CD4-positive, alpha-beta memory T cell (primary cell): ENCODE results near the gene PRSS56. TPM values are rescaled to one million over a fixed set of nuclear protein-coding genes. Genes with fewer than 3 reads are reported as not detected.

ENCODE experiments used
- CTCF ChIA-PET: fragments of 350-600 bp; sonication (Branson Sonifier 250); formaldehyde crosslinking; loops from one replicate; lab custom pipeline; 2021; ENCODE audit warnings: inconsistent platforms; ENCODE audit not compliant: partially characterized antibody; lab: Charles Lee
- POLR2A ChIA-PET: fragments of 350-600 bp; sonication (Branson Sonifier 250); formaldehyde crosslinking; loops from one replicate; lab custom pipeline; 2021; ENCODE audit not compliant: partially characterized antibody; lab: Charles Lee
- DNase-seq, 5 donors: peaks; one replicate each; pipeline versions ENCODE4 v3.0.0 to v3.0.0-alpha.2; 2020 to 2022; ENCODE audit warnings: mixed read lengths in 1 of 5
- H3K27ac ChIP-seq: one replicate; pipeline ENCODE4 v1.7.0; 2013; ENCODE audit warnings: low read depth, low read length
- H3K27me3 ChIP-seq: 2 replicates; pipeline ENCODE4 v1.7.0; 2013; ENCODE audit warnings: mild to moderate bottlenecking, low read length, moderate library complexity; ENCODE audit not compliant: insufficient read depth
- H3K36me3 ChIP-seq: 2 replicates; pipeline ENCODE4 v1.7.0; 2013; ENCODE audit warnings: mild to moderate bottlenecking, low read length, moderate library complexity; ENCODE audit not compliant: insufficient read depth
- H3K4me1 ChIP-seq: 2 replicates; pipeline ENCODE4 v1.7.0; 2013; ENCODE audit warnings: mild to moderate bottlenecking, low read length, moderate library complexity; ENCODE audit not compliant: insufficient read depth
- H3K4me3 ChIP-seq, 2 donors: one replicate each; pipeline ENCODE4 v1.7.0; 2013; ENCODE audit warnings: low read length in 2 of 2, mild to moderate bottlenecking in 1 of 2
- H3K9me3 ChIP-seq, 2 donors: one replicate each; pipeline ENCODE4 v1.7.0; 2013; ENCODE audit warnings: low read length in 2 of 2, control low read depth in 1 of 2; ENCODE audit not compliant: control insufficient read depth in 1 of 2
- H3K27ac Mint-ChIP-seq, 7 donors: one replicate each; pipeline ENCODE4 v1.8.0; 2020 to 2021; ENCODE audit warnings: mixed read lengths in 7 of 7, mild to moderate bottlenecking in 6 of 7, inconsistent platforms in 3 of 7, moderate library complexity in 3 of 7
- H3K27me3 Mint-ChIP-seq, 2 donors: one replicate each; pipeline ENCODE4 v1.8.0; 2020 to 2021; ENCODE audit warnings: mixed read lengths in 2 of 2
- H3K36me3 Mint-ChIP-seq, 2 donors: one replicate each; pipeline ENCODE4 v1.8.0; 2020 to 2021; ENCODE audit warnings: mixed read lengths in 2 of 2, inconsistent platforms in 1 of 2, mild to moderate bottlenecking in 1 of 2
- H3K4me1 Mint-ChIP-seq, 4 donors: one replicate each; pipeline ENCODE4 v1.8.0; 2020 to 2021; ENCODE audit warnings: mixed read lengths in 4 of 4, mild to moderate bottlenecking in 1 of 4
- H3K4me3 Mint-ChIP-seq, 8 donors: one replicate each; pipeline ENCODE4 v1.8.0; 2020 to 2021; ENCODE audit warnings: mixed read lengths in 8 of 8, mild to moderate bottlenecking in 7 of 8, moderate library complexity in 6 of 8, inconsistent platforms in 3 of 8
- H3K9me3 Mint-ChIP-seq, 8 donors: one replicate each; pipeline ENCODE4 v1.8.0; 2020 to 2021; ENCODE audit warnings: mixed read lengths in 8 of 8, mild to moderate bottlenecking in 5 of 8, inconsistent platforms in 3 of 8, moderate library complexity in 1 of 8
- intact Hi-C: fragments of 100-400 bp; cut with micrococcal nuclease; formaldehyde crosslinking; loops from one replicate; pipeline ENCODE4 v1.15.1; 2023
- polyA plus RNA-seq, 2 donors: library from polyadenylated mRNA; unstranded; fragments of 300-500 nt; fragmentation: Illumina TruSeq; gene quantifications; one replicate each; pipeline ENCODE4 v1.2.3, GENCODE V29; 2021
- total RNA-seq, 2 experiments: library from RNA; stranded (reverse); gene quantifications; one replicate each; pipeline ENCODE4 v1.2.3, GENCODE V29; 2021

Gene PRSS56
- total and polyA plus RNA-seq, 4 experiments from 2014 or later, result not detected

DNA sequence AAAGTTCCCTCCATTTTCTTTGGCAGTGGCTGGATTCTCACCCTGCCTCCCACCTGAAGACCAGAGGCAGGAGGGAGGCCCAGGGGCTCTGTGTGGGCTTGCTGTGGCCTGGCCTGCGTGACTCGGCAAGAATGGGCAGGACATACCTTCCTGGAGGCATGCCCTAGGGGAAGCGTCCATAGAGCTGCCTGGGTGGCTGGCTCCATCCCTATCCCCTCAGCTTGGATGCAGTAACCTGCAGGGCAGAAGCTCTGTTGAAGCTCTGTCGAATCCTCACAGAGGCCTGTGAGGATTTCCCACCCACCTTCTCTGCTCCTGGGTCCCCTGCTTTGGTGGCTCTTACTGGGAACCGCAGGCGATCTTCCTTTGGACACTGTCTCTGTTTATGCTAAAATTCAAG lies 1.3 kb upstream of the PRSS56 start:
- POLR2A ChIA-PET, result no interaction called here
- DNase-seq, result no peak
- peaks cover 1 to 11% (median 5%) of the 10 kb centered on the region in 4 donors for H3K4me1 Mint-ChIP-seq
- H3K9me3 Mint-ChIP-seq, result no peaks in the 10 kb centered on the region
- CTCF ChIA-PET, result no interaction called here
- H3K27me3 ChIP-seq, result peaks cover 7% of the 10 kb centered on the region
- no peak overlapping the region for H3K4me3 Mint-ChIP-seq
- no peaks in the 10 kb centered on the region for H3K36me3 ChIP-seq
- no peaks in the 10 kb centered on the region for H3K36me3 Mint-ChIP-seq
- peaks cover 10 to 26% of the 10 kb centered on the region in 2 donors for H3K27me3 Mint-ChIP-seq
- no peak overlapping the region for H3K4me3 ChIP-seq
- H3K9me3 ChIP-seq, result no peaks in the 10 kb centered on the region
- H3K27ac ChIP-seq, result no peak overlapping the region
- no peak overlapping the region for H3K27ac Mint-ChIP-seq
- intact Hi-C loops, result no loop called here
- peaks cover 19% of the 10 kb centered on the region for H3K4me1 ChIP-seq

DNA sequence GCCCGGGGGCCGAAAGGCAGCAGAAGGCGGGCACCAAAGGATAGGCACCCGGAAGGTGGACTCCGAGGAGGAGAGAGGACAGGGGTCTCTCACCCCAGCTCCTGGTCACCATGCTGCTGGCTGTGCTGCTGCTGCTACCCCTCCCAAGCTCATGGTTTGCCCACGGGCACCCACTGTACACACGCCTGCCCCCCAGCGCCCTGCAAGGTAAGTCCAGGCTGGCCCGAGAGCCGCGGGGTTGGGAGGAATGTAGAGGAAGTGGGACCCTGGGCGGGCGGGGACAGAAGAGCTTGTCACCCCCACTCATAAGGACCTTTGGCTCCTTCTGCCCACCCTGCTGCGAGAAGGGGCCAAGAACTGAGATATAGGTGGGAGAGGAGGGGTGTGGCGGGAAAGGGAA lies 301 bp downstream of the PRSS56 start:
- Mint-ChIP-seq H3K36me3 (no peaks in the 10 kb centered on the region), H3K27ac (no peak overlapping the region), H3K4me3 (peak overlapping the region in 3 of 8 donors; percentile 25 to 46 (median 36)), H3K4me1 (peaks cover 1 to 16% (median 9%) of the 10 kb centered on the region in 4 donors), H3K9me3 (no peaks in the 10 kb centered on the region), H3K27me3 (peaks cover 13 to 30% of the 10 kb centered on the region in 2 donors)
- Histone ChIP-seq H3K36me3 (no peaks in the 10 kb centered on the region), H3K4me1 (peaks cover 24% of the 10 kb centered on the region), H3K27me3 (peaks cover 14% of the 10 kb centered on the region), H3K4me3 (no peak overlapping the region), H3K9me3 (no peaks in the 10 kb centered on the region), H3K27ac (no peak overlapping the region)
- intact Hi-C loops, result no loop called here
- CTCF ChIA-PET, result interaction anchor here (0.8 kb wide), 1 partner anchor 29 kb away, joined by 3 read pairs; no protein-coding TSS in a partner anchor
- no peak for DNase-seq
- POLR2A ChIA-PET, result interaction anchor here (1.5 kb wide), 1 partner anchor 30 kb away, joined by 4 read pairs; the partner anchor contains the start of genes EIF4E2 and TIGD1

- Mint-ChIP-seq H3K9me3 (no peaks in the 10 kb centered on the region), H3K27me3 (peaks cover 12 to 27% of the 10 kb centered on the region in 2 donors), H3K4me3 (peak overlapping the region in 1 of 8 donors; percentile 6), H3K27ac (peak overlapping the region in 1 of 7 donors; percentile 78), H3K36me3 (no peaks in the 10 kb centered on the region), H3K4me1 (peaks cover 1 to 16% (median 9%) of the 10 kb centered on the region in 4 donors)
- ChIA-PET CTCF (interaction anchor here (0.8 kb wide), 1 partner anchor 28 kb away, joined by 3 read pairs; no protein-coding TSS in a partner anchor), POLR2A (interaction anchor here (1.5 kb wide), 1 partner anchor 30 kb away, joined by 4 read pairs; the partner anchor contains the start of genes EIF4E2 and TIGD1)
- H3K4me1 ChIP-seq, result peaks cover 24% of the 10 kb centered on the region
- H3K27ac ChIP-seq, result no peak overlapping the region
- H3K36me3 ChIP-seq, result no peaks in the 10 kb centered on the region
- intact Hi-C loops, result no loop called here
- H3K4me3 ChIP-seq, result no peak overlapping the region
- H3K9me3 ChIP-seq, result no peaks in the 10 kb centered on the region
- no peak for DNase-seq
- H3K27me3 ChIP-seq, result peaks cover 14% of the 10 kb centered on the region
Measured at GRCh38 chr2:232521098-232521497, 910 bp downstream of the PRSS56 start.

GRCh38 chr2:232521959-232522622 lies 1.9 kb downstream of the PRSS56 start:
- peak overlapping the region in 1 of 8 donors; percentile 46 for H3K4me3 Mint-ChIP-seq

DNA sequence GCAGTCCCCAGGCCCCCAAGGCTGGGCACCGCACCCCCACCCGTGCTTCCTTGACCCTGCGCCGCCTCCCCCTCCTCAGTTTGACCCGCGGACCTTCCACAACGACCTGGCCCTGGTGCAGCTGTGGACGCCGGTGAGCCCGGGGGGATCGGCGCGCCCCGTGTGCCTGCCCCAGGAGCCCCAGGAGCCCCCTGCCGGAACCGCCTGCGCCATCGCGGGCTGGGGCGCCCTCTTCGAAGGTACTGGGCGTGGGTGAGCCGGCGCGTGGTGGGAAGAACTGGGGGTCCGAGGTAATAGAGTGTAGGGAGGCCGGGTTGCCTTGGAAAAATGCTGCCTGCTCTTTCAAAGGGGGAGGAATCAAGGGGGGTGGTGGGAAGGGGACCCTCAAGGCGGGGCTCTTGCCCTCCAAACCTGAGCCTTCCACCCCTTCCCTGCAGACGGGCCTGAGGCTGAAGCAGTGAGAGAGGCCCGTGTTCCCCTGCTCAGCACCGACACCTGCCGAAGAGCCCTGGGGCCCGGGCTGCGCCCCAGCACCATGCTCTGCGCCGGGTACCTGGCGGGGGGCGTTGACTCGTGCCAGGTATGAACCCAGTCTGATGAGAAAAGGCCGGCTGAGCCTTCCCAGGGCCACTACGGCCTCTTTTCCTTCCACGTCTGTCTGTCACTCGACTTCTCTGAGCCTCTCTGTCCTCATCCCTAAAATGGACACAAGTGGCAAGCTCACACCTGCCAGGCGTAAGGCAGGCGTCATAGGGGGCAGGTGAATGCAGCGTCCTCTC lies 2.6 kb downstream of the PRSS56 start:
- Mint-ChIP-seq H3K9me3 (no peaks in the 10 kb centered on the region), H3K27ac (peak overlapping the region in 1 of 7 donors; percentile 42), H3K4me3 (peak overlapping the region in 7 of 8 donors; percentile 51 to 81 (median 65)), H3K27me3 (peaks cover 17 to 30% of the 10 kb centered on the region in 2 donors), H3K4me1 (peaks cover 1 to 16% (median 9%) of the 10 kb centered on the region in 4 donors), H3K36me3 (no peaks in the 10 kb centered on the region)
- intact Hi-C loops, result loop anchor here (1.0 kb wide), 1 partner anchor 27 kb away; the partner anchor contains the start of genes EIF4E2 and TIGD1
- peaks cover 14% of the 10 kb centered on the region for H3K27me3 ChIP-seq
- H3K4me1 ChIP-seq, result peaks cover 24% of the 10 kb centered on the region
- CTCF ChIA-PET, result interaction anchor here (1.0 to 1.8 kb wide), 5 partner anchors 8 to 28 kb away, joined by 3 to 7 read pairs (median 3); partner anchors contain the start of genes EIF4E2 and TIGD1
- no peaks in the 10 kb centered on the region for H3K9me3 ChIP-seq
- H3K4me3 ChIP-seq, result peak overlapping the region in 1 of 2 donors; percentile 14
- POLR2A ChIA-PET, result no interaction called here
- no peaks in the 10 kb centered on the region for H3K36me3 ChIP-seq
- no peak overlapping the region for H3K27ac ChIP-seq
- DNase-seq, result no peak

More at GRCh38 chr2:232521959-232522622, 1.9 kb downstream of the PRSS56 start:
- Histone ChIP-seq H3K9me3 (no peaks in the 10 kb centered on the region), H3K4me1 (peaks cover 24% of the 10 kb centered on the region), H3K36me3 (no peaks in the 10 kb centered on the region), H3K27me3 (peaks cover 14% of the 10 kb centered on the region), H3K27ac (no peak overlapping the region), H3K4me3 (peak overlapping the region in 1 of 2 donors; percentile 14)
- H3K27me3 Mint-ChIP-seq, result peaks cover 14 to 27% of the 10 kb centered on the region in 2 donors
- POLR2A ChIA-PET, result no interaction called here
- H3K36me3 Mint-ChIP-seq, result no peaks in the 10 kb centered on the region
- CTCF ChIA-PET, result interaction anchor here (1.0 to 1.8 kb wide), 5 partner anchors 9 to 28 kb away, joined by 3 to 7 read pairs (median 3); partner anchors contain the start of genes EIF4E2 and TIGD1
- intact Hi-C loops, result loop anchor here (1.0 kb wide), 1 partner anchor 28 kb away; the partner anchor contains the start of genes EIF4E2 and TIGD1
- peak in 4 of 5 donors; percentile 53 to 63 (median 57) for DNase-seq
- H3K27ac Mint-ChIP-seq, result no peak overlapping the region
- H3K4me1 Mint-ChIP-seq, result peaks cover 1 to 16% (median 9%) of the 10 kb centered on the region in 4 donors
- H3K9me3 Mint-ChIP-seq, result no peaks in the 10 kb centered on the region

DNA sequence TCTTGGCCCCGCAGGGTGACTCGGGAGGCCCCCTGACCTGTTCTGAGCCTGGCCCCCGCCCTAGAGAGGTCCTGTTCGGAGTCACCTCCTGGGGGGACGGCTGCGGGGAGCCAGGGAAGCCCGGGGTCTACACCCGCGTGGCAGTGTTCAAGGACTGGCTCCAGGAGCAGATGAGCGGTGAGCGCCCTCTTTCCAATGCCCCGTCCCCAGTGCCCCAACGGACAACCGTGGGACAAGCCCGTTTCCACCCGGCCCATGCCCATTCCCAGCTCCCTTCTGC lies 3.2 kb downstream of the PRSS56 start:
- peaks cover 20 to 32% of the 10 kb centered on the region in 2 donors for H3K27me3 Mint-ChIP-seq

More for the DNA sequence above, 3.2 kb downstream of the PRSS56 start:
- Mint-ChIP-seq H3K36me3 (no peaks in the 10 kb centered on the region), H3K9me3 (no peaks in the 10 kb centered on the region), H3K27ac (peak overlapping the region in 1 of 7 donors; percentile 42), H3K4me1 (peaks cover 3 to 21% (median 13%) of the 10 kb centered on the region in 4 donors), H3K4me3 (peak overlapping the region in 6 of 8 donors; percentile 61 to 81 (median 66))
- Histone ChIP-seq H3K9me3 (no peaks in the 10 kb centered on the region), H3K4me3 (no peak overlapping the region), H3K27me3 (peaks cover 14% of the 10 kb centered on the region), H3K36me3 (no peaks in the 10 kb centered on the region), H3K4me1 (peaks cover 26% of the 10 kb centered on the region), H3K27ac (no peak overlapping the region)
- ChIA-PET POLR2A (no interaction called here), CTCF (interaction anchor here (1.8 kb wide), 1 partner anchor 26 kb away, joined by 5 read pairs; no protein-coding TSS in a partner anchor)
- no peak for DNase-seq
- intact Hi-C loops, result no loop called here
